Glomerular endothelial cell (primary cell): ENCODE measurements around the gene NBPF3. TPM values are rescaled to one million over a fixed set of nuclear protein-coding genes. Genes with fewer than 3 reads are reported as not detected.
"Not testable (repeated sequence)": the region's sequence is repeated elsewhere in the genome, so short reads cannot be mapped to it uniquely, and the experiment has no call there.

Source experiments
- DNase-seq: peaks from one replicate; pipeline ENCODE4 v3.0.0-alpha.2; 2011; ENCODE audit warnings: low read depth, low spot score; ENCODE audit errors: extremely low read depth
- total RNA-seq: library from RNA; depleted of rRNA; stranded (reverse); fragments of >200 nt; gene quantifications from 2 replicates; pipeline ENCODE4 v1.2.3, GENCODE V29; 2015

The NBPF3 gene, protein sequence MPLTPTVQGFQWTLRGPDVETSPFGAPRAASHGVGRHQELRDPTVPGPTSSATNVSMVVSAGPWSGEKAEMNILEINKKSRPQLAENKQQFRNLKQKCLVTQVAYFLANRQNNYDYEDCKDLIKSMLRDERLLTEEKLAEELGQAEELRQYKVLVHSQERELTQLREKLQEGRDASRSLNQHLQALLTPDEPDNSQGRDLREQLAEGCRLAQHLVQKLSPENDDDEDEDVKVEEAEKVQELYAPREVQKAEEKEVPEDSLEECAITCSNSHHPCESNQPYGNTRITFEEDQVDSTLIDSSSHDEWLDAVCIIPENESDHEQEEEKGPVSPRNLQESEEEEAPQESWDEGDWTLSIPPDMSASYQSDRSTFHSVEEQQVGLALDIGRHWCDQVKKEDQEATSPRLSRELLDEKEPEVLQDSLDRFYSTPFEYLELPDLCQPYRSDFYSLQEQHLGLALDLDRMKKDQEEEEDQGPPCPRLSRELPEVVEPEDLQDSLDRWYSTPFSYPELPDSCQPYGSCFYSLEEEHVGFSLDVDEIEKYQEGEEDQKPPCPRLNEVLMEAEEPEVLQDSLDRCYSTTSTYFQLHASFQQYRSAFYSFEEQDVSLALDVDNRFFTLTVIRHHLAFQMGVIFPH
- 10.0 and 13.9 TPM in 2 replicates for total RNA-seq

DNA sequence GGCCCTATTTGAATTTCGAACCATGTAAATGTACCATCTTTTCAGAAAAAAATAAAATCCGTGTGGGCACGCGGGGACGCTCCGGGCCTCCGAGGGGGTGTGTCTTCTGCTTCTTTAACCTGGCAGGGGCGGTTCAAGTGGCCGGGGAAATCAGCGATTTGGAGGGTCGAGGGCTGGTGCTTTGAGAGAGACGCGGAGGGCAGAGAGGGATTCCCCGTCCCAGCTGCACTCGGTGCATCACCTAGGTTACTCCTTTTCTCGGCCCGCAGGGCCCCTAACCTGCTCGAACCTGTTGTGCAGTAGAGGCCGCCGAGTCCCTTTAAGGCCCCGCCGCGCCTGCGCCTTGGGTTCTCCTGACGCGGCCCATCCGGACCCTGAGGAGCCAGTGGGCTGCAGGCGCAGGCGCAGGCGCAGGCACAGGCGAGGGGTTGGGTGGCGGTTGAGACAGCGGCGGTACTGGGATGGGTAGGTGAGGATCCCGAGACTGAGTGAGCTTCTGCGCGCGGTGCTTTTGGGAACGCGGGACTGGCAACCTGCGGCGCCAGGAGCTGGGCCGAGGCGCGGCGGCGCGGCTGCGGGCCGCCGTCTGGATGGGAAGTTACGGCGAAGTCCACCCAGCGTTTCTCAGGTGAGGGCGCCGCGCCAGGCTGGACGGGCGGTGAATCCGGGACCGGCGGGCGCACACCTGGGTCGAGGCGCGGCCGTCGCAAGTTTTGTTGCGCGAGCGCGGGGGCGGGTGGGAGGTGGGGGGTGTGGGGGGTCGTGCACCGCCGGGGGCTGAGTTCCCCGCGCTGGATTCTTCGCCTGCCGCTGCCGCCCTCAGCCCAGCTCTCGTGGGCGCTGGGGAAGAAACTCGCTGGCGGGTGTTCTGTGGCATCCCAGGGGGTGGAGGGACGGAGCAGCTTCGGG is at the start of gene NBPF3:
Gene NBPF3, plus strand, starts transcription at position 417 of the 909 bp plus-strand sequence. CDS start 4,950 bp downstream, outside the sequence.
- DNase-seq: peak; percentile 14

DNA sequence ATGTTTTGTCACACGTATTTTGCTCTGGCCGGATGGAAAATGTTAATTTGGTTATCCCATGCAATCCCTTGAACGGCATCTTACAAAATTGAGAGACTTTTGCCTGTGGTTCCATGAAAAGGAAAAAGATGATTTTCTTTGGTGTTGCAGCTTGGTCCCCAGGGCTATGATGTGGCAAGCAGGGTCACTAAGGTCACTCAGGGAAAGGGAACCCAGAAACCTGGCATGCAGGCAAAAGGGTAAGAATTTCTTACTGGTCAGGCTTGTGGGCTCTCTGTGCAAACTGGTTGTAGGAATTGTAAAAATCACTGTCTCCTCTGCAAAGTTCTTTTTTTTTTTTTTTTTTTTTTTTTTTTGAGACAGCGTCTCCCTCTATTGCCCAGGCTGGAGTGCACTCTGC is 48.4 kb upstream of the NBPF3 start:
- DNase-seq: no peak

GRCh38 chr1:21392587-21393263 is 47.2 kb upstream of the NBPF3 start:
- DNase-seq: no peak

DNA sequence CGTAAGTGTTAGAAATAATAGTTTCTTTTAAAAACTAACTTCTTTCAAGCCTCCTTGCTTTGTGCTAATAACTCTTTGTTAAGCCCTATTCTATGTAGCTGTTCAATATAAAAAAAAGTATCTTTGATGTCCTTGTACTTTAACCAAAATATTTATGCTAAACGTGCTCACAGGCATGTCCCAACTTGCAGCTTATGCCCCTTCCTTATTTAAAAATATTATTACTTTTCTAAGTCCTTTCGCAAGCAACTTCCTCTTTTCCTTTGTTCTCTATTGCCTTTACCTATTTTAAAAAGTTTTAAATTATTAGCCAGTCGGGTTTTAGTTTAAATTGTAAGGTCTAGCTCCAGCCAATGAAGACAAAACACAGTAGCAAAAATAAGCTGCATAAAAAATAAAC is 43.4 kb upstream of the NBPF3 start:
- no peak for DNase-seq

DNA sequence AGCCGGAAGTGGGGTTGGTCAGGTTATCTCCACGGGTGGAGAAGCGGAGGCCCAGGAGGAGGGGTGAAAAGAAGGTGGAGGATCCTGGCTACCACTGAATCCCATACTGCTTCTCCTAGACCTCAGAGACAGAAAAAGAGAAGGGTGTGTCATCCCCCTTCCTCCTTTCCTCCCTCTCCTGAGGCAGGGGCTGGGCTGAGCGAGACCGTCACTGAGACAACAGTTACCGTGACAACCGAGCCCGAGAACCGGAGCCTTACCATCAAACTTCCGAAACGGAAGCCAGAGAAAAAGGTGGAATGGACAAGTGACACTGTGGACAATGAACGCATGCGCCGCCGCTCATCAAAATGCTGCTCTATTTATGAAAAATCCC is 42.1 kb upstream of the NBPF3 start:
- DNase-seq: no peak

DNA sequence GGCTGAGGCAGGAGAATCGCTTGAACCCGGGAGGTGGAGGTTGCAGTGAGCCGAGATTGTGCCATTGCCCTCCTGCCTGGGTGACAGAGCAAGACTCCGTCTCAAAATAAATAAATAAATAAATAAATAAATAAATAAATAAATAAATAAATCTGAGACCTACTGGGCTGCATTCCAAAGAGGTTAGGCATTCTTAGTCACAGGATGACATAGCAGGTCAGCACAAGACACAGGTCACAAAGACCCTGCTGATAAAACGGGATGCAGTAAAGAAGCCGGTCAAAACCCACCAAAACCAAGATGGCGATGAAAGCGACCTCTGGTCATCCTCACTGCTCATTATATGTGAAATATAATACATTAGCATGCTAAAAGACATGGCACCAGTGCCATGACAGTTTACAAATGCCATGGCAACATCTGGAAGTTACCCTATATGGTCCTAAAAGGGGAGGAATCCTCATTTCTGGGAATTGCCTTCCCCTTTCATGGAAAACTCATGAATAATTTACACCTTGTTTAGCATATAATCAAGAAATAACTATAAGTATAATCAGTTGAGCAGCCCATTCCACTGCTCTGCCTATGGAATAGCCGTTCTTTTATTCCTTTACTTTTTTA is 38.1 kb upstream of the NBPF3 start:
- DNase-seq: not testable (repeated sequence)

DNA sequence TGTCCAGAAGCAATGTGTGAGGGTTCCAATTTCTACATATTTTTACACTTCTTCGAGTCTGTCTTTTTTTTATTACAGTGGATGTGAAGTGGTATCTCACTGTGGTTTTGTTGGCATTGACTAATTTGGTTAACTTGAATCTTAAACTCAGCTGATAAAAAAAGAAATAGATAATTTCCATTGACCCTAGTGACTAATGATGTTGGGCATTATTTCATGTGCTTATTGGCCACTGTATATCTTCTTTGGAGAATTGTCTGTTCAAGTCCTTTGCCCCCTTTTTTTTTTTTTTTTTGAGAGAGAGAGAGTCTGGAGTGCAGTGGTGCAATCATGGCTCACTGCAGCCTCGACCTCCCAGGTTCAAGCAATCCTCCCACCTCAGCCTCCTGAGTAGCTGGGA is 33.3 kb upstream of the NBPF3 start:
- DNase-seq: no peak

- not testable (repeated sequence) for DNase-seq
These were observed 30.0 kb upstream of the NBPF3 start for GRCh38 chr1:21409897-21410296.

GRCh38 chr1:21414015-21414414 is 25.9 kb upstream of the NBPF3 start:
- no peak for DNase-seq

GRCh38 chr1:21420378-21420777 is 19.6 kb upstream of the NBPF3 start:
- DNase-seq: not testable (repeated sequence)

DNA sequence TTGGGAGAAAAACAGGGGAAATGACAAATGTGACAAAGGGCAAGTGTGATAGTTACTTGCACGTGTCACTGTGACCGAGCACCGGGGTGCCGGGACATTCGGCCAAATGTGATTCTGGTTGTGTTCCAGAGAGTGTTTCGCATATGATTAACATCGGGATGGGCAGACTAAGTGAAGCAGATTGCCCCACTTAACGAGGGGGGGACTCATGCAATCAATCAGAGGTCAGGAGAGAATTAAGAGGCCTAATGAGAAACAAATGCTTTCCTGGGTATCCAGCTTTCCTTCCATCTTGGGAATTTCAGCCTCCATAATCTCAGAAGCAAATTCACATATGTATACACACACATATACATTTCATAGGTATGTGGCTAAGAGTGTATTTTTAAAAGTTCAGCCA is 18.6 kb upstream of the NBPF3 start:
- DNase-seq: not testable (repeated sequence)

- DNase-seq: not testable (repeated sequence)
These were observed 12.0 kb upstream of the NBPF3 start for GRCh38 chr1:21427798-21428480.

DNA sequence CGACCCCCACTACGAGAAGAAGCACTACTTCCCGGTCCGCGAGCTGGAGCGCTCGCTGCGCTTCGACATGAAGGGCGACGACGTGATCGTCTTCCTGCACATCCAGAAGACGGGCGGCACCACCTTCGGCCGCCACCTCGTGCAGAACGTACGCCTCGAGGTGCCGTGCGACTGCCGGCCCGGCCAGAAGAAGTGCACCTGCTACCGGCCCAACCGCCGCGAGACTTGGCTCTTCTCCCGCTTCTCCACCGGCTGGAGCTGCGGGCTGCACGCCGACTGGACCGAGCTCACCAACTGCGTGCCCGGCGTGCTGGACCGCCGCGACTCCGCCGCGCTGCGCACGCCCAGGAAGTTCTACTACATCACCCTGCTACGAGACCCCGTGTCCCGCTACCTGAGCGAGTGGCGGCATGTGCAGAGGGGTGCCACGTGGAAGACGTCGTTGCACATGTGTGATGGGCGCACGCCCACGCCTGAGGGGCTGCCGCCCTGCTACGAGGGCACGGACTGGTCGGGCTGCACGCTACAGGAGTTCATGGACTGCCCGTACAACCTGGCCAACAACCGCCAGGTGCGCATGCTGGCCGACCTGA is 11.4 kb upstream of the NBPF3 start:
- not testable (repeated sequence) for DNase-seq

DNA sequence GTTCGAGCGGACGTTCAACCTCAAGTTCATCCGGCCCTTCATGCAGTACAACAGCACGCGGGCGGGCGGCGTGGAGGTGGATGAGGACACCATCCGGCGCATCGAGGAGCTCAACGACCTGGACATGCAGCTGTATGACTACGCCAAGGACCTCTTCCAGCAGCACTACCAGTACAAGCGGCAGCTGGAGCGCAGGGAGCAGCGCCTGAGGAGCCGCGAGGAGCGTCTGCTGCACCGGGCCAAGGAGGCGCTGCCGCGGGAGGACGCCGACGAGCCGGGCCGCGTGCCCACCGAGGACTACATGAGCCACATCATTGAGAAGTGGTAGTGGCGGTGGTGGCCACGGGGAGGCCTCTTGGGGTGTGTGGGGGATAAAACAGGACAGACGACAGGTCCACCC is 10.7 kb upstream of the NBPF3 start:
- DNase-seq: not testable (repeated sequence)

DNA sequence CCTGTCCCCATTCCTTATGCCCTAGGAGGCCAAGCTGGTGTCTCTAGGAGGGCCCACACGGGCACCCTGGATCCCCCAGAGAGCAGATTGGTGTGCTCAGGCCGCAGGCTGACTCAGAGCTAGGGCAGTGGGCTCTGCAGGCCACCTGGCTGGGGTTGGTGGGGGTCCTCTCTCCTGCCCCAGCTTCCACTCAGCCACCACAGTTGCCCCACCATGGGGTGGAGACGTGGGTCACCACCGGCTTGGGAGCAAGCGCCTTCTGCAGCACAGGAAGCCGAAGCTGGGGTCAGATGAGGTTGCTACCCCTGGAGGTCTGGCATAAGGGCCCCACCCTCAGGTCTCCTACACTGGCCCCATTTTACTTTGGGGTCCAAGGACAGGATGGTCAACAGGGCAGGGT is 9.1 kb upstream of the NBPF3 start:
- DNase-seq: not testable (repeated sequence)

DNA sequence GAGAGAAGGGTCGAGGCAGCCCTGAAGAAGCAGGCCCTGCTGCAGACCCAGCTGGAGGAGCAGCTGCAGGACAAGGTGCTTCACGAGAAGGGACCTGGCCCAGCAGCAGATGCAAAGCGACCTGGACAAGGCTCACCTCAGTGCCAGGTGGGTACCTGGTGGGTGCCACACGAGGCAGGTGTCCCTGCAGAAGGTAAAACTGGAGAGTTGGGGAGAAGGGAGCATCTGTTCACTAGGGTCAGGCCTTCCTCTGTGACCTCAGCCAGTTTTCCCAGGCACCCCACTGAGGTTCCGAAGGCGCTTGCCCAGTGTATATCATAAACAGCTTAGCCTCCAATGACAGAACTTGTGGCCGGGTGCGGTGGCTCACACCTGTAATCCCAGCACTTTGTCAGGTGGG is 5.5 kb upstream of the NBPF3 start:
- DNase-seq: no peak

DNA sequence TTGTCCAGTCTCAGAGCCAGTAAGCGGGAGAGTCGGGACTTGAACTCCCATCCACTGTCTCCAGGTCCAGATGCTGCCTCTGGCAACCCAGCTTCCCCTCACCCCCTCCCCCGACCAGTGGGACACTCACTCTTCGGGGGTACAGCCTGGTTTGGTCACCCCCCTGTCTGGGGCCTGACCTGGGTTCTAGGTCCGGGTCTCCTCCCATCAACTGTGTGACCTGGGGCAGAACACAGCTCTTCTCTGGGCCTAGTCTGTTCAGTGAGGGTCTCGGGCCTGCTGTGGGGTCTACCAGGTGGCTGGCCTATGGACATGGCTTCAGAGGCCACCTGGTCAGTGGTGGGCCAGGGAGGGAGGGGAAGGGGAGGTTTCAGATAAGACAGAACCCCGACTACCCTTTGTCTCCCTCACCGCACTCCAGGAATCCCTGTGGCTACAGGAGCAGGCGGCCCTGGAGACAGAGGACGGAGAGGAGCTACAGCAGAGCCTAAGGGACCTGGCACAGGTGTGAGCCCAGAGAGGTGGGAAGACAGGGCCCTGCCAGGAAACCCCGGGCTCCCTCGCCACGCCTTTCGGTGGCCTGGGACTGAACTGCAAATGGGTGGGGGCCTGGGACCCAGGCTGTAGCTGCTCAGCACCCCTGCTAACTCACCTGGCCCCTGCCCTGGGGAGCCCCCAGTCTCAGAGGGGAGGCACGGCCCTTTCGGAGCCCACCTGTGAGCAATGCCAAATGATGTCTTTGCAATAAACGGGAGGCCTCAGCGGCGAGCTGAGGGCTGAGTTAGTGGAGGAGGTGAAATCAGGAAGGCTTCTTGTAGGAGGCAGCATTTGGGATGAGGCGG is 4.1 kb upstream of the NBPF3 start:
- no peak for DNase-seq
